Adipose tissue (tissue), 3 donors: ENCODE results near the gene TDRD5. TPM values are rescaled to one million over a fixed set of nuclear protein-coding genes. Genes with fewer than 3 reads are reported as not detected.
"Not testable (repeated sequence)": the region's sequence is repeated elsewhere in the genome, so short reads cannot be mapped to it uniquely, and the experiment has no call there.

Source experiments
- H3K27ac ChIP-seq: one replicate; pipeline ENCODE4 v1.5.1; 2013; ENCODE audit warnings: low read depth, low read length
- WGBS, 3 donors: extraction: QIAGEN DNeasy Blood & Tissue Kit; methylation state at CpG; one replicate each; pipeline ENCODE4 v1.1.7; 2013; 5-methylcytosine and 5-hydroxymethylcytosine counted together
- polyA plus RNA-seq, 3 donors: library from polyadenylated mRNA; stranded (reverse); fragments of 200-250 nt; gene quantifications; one replicate each; pipeline ENCODE4 v1.2.3, GENCODE V29; 2013
- donor health status: healthy with polysubstance abuse.
- donor health status: Bipolar disorder and iron deficiency.
- donor health status: healthy.

Gene TDRD5
- polyA plus RNA-seq, 3 donors: 0.15 to 0.67 (median 0.31) TPM

- WGBS, 3 donors: 26 to 35% (median 33%) methylated on average over 7 of the region's 7 CpGs
- H3K27ac ChIP-seq: no peak overlapping the region
Measured at GRCh38 chr1:179591253-179591591, 410 bp upstream of the TDRD5 start.

- no peak overlapping the region for H3K27ac ChIP-seq
- WGBS, 3 donors: 32 to 55% (median 38%) methylated on average over 1 of the region's 1 CpG
Measured at GRCh38 chr1:179598631-179599030, 7.0 kb downstream of the TDRD5 start.

DNA sequence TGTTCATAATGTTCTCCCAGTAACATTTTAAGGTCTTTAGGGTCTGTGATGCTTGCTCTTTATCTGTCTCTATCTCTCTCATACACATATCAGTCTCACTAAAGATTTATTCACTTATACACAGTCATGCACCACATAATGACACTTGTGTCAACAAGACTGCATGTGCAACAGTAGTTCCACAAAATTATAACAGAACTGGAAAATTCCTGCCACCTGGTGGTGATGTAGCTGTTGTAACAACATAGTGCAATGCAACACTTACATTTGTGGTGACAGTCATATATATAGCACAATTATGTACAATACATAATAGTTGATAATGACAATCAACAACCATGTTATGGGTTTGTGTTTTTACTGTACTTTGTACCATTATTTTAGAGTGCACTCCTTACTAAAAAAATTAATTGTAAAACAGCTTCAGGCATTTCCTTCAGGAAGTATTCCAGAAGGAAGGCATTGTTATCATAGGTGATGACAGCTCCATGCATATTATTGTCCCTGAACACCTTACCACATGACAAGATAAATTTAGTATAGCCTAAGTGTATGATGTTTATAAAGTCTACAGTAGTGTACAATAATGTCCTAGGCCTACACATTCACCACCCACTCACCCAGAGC, 8.1 kb downstream of the TDRD5 start:
- no peak overlapping the region for H3K27ac ChIP-seq

- 71 to 89% (median 86%) methylated on average over 1 of the region's 1 CpG for WGBS, 3 donors
- no peak overlapping the region for H3K27ac ChIP-seq
Measured at GRCh38 chr1:179601093-179601492, 9.5 kb downstream of the TDRD5 start.

GRCh38 chr1:179612361-179612760, 20.7 kb downstream of the TDRD5 start:
- WGBS, 3 donors: 66 to 78% (median 72%) methylated on average over 3 of the region's 3 CpGs

GRCh38 chr1:179630719-179631118, 39.1 kb downstream of the TDRD5 start:
- no peak overlapping the region for H3K27ac ChIP-seq
- 90 to 99% (median 90%) methylated on average over 2 of the region's 2 CpGs for WGBS, 3 donors

More at GRCh38 chr1:179612361-179612760, 20.7 kb downstream of the TDRD5 start:
- no peak overlapping the region for H3K27ac ChIP-seq

- H3K27ac ChIP-seq: no peak overlapping the region
Measured at GRCh38 chr1:179632868-179633267, 41.2 kb downstream of the TDRD5 start.

DNA sequence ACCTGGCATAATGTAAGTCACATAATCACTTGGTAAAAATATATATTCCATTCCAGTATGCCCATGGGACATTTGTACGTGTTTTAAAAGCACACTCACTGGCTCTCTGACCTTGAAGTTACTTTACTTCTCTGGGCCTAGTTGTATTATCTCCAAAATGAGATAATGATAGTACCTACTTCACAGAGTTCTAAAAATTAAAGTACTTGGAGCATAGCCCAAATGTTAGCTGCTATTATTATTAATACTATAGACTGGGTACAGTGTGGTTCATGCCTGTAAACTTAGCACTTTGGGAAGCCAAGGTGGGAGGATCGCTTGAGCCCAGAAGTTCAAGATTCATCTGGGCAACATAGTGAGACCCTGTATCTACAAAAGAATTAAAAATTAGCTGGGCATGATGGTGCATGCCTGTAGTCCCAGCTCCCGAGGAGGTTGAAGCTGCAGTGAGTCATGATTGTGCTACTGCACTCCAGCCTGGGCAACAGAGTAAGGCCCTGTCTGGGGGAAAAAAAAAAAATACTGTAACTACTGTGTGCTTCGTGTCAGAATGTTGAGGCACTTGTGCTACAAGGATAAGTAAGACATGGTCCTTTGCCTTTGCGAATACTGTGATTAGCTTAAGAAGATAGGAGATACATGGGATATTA, 45.7 kb downstream of the TDRD5 start:
- WGBS, 3 donors: 66 to 80% (median 67%) methylated on average over 5 of the region's 5 CpGs
- H3K27ac ChIP-seq: no peak overlapping the region

DNA sequence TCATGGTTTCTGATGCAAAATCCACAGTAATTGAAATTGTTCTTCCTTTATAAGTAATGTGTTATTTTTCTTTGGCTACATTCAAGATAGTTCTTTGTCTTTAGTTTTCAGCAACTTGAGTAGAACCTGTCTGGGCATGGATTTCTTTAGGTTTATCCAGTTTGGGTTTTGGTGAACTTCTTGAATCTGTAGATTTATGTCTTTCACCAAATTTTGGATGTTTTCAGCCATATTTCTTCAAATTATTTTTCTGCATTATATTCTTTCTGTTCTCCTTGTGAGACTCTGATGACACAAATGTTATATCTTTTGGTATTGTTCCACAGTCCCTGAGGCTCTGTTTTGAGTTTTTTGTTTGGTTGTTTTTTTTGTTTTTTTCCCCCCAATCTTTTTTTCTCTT, 69.4 kb downstream of the TDRD5 start:
- no peak overlapping the region for H3K27ac ChIP-seq

- H3K27ac ChIP-seq: no peak overlapping the region
- 56 to 65% (median 58%) methylated on average over 3 of the region's 3 CpGs for WGBS, 3 donors
Measured at GRCh38 chr1:179663810-179664209, 72.2 kb downstream of the TDRD5 start.

DNA sequence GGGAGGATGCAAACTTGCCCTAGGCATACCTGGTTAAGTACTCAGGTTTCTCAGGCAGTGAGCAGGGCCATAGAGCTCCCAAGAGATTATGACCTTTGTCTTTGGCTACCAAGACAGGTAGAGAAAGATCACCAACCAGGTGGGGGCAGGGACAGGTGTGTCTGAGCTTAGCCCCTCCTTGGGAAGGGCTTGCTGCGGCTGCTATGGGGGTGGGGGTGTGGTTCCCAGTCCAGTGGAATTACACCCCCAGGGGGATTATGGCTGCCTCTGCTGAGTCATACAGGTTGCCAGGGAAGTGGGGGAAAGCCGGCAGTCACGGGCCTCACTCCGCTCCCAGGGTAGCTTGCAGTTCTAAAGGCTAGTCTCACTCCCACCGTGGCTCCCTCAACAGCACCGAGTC, 86.2 kb downstream of the TDRD5 start:
- no peak overlapping the region for H3K27ac ChIP-seq

DNA sequence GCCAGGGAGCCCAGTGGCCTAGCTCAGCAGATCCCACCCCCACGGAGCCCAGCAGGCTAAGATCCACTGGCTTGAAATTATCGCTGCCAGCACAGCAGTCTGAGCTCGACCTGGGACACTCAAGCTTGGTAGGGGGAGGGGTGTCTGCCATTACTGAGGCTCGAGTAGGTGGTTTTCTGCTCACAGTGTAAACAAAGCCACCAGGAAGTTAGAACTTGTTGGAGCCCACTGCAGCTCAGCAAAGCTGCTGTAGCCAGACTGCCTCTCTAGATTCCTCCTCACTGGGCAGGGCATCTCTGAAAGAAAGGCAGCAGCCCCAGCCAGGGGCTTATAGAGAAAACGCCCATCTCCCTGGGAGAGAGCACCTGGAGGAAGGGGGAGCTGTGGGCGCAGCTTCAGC, 102.9 kb downstream of the TDRD5 start:
- 45 to 58% (median 47%) methylated on average over 6 of the region's 6 CpGs for WGBS, 3 donors
- not testable (repeated sequence) for H3K27ac ChIP-seq

More for the DNA sequence above, 86.2 kb downstream of the TDRD5 start:
- WGBS, 3 donors: 80 to 84% (median 83%) methylated on average over 6 of the region's 6 CpGs

DNA sequence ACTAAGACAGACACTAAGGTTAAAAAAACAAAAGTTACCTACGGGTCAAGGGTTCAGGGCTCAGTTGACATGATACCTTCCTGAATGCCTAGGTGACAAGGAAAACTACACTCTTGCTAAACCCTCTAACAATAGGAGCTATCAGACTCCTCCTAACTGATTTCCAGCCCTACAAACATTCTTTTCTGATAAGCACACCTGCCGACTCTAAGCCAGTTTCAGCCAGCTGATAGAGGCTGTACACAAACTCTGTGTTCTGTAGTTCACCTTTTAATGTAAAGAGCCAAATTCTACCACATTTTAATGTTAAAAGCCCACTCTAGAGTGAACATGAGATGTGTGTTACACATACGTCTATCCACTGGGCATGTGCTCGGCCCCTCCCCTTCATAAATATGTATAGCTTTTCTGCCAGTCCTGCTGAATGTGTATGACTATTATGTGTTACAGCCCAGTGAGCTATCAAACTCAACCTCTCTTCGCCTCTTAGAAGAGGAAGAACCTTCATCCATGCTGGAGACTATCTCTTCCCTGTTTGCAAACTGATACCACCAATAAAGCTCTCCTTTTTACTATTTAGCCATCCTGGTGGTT, 111.4 kb downstream of the TDRD5 start:
- WGBS, 3 donors: 67 to 83% (median 77%) methylated on average over 5 of the region's 5 CpGs
- H3K27ac ChIP-seq: no peak overlapping the region

DNA sequence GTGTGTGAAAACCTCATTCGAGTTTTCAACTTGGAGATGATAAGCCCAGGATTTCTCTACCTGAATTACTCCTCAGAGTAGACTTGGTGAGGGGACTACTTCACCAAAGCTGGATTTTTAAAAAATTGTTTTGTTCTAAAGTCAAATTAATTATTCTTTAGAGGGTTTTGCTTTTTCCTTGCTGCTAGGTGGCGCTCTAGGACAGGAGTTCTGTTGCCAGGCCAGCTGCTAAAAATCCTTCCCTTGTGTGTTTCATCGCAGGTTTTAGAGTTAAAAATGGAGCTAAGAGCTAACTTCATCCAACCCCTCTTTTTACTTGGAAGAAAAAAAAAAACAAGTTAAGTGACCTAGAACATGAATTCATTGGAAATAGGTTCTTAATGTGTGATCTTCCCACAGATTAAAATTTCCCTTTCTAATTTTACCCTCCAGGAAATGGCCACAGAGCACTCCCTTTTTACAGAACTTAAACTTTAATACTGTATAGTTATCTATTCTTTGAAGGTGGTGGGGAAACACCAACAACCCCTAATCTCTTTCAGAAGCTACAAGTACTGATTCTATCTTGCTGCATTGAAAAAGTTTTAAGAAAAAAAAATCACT, 114.8 kb downstream of the TDRD5 start:
- WGBS, 3 donors: 0 to 1% (median 0%) methylated on average over 3 of the region's 3 CpGs
- H3K27ac ChIP-seq: no peak overlapping the region

DNA sequence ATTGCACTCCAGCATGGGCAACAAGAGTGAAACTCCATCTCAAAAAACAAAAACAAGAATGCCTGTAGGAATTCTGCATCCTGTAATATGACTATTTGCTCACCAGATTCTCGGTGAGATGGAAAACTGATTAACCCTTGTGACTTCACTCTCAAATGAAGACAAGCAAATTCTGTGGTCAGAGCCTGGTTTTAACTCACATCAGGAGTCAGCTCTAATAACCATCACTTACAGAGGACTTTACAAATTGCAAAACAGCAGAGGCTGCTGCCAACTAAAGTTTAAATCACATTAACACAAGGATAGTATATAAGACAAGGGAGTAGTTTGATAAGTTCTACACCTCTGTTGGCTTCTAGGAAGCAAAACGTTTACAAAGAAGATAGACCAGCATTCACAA, 115.8 kb downstream of the TDRD5 start:
- no peak overlapping the region for H3K27ac ChIP-seq
- WGBS, 3 donors: 53 to 69% (median 61%) methylated on average over 2 of the region's 2 CpGs

- 76 to 88% (median 76%) methylated on average over 6 of the region's 6 CpGs for WGBS, 3 donors
- H3K27ac ChIP-seq: no peak overlapping the region
Measured at GRCh38 chr1:179708434-179709195, 117.0 kb downstream of the TDRD5 start.

GRCh38 chr1:179709841-179710329, 118.3 kb downstream of the TDRD5 start:
- no peak overlapping the region for H3K27ac ChIP-seq
- WGBS, 3 donors: 25 to 26% (median 25%) methylated on average over 5 of the region's 5 CpGs

DNA sequence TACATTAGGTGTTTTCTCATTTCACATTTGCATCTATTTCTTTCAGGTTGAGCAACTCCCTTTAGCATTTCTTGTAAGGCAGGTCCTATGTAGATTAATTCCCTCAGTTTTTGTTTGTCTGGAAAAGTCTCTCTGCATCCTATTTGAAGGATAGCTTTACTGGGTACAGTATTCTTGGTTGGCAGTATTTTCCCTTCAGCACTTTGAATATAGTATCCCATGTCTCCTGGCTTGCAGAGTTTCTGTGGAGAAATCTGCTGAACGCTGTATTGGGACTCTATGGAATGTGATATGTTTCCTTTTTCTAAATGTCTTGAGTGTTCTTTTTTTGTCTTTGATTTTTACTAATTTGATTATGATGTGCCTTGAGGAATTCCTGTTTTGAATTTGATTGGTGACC, 122.5 kb downstream of the TDRD5 start:
- H3K27ac ChIP-seq: no peak overlapping the region
- WGBS, 3 donors: 88 to 94% (median 88%) methylated on average over 1 of the region's 1 CpG

GRCh38 chr1:179714623-179715022, 123.0 kb downstream of the TDRD5 start:
- no peak overlapping the region for H3K27ac ChIP-seq
